LNCAP (cell line): ENCODE measurements around the gene PKP2.

Experiments
- TF ChIP-seq, protein P1 (sequence below): fragments of 450-650 bp; IDR thresholded peaks from 2 replicates; pipeline ENCODE4 v1.5.1; 2017; ENCODE audit warnings: mild to moderate bottlenecking

PKP2 gene

DNA sequence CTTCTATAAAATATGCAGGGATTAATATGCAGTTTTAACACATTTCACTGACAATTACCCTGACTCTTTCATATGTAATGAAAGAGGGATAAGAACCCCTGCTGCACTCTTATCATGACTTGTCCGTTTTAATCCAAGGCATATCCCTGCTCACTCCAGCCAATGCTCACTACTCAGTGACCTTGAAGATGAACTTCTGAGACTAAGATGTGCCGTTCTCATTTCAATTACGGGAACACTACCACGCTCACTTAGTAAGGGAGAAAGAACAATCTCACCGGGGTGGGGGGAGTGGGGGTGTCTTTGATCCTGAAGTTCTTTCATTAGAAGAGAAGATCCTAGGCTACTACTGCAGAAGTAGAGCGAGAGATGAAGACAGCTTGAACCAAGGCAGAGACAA, 50.5 kb downstream of the PKP2 start:
- TF ChIP-seq, protein P1, sequence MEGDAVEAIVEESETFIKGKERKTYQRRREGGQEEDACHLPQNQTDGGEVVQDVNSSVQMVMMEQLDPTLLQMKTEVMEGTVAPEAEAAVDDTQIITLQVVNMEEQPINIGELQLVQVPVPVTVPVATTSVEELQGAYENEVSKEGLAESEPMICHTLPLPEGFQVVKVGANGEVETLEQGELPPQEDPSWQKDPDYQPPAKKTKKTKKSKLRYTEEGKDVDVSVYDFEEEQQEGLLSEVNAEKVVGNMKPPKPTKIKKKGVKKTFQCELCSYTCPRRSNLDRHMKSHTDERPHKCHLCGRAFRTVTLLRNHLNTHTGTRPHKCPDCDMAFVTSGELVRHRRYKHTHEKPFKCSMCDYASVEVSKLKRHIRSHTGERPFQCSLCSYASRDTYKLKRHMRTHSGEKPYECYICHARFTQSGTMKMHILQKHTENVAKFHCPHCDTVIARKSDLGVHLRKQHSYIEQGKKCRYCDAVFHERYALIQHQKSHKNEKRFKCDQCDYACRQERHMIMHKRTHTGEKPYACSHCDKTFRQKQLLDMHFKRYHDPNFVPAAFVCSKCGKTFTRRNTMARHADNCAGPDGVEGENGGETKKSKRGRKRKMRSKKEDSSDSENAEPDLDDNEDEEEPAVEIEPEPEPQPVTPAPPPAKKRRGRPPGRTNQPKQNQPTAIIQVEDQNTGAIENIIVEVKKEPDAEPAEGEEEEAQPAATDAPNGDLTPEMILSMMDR: no peak

- TF ChIP-seq, protein P1: no peak
Observed at GRCh38 chr12:32843528-32844095, 53.0 kb downstream of the PKP2 start.

DNA sequence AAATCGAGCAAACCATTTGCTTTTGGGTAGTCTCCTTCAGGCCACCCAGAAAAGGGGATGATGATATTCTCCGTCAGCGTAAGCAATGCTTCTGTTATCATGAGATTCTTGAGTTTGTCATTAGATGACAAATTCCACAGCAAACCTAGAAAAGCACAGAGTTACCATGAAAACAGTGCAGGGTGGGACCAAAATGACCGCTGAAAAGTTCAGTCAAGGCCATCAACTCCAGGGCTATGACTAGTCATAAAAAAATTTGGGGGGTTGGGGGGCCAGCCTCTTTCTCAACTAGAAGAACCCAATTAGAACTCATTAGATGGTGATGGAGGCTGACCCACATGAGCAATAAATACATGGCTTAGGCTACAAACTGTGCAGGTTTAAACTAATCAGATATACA, 55.5 kb downstream of the PKP2 start:
- TF ChIP-seq, protein P1: no peak

GRCh38 chr12:32839828-32840227, 56.7 kb downstream of the PKP2 start:
- TF ChIP-seq, protein P1: no peak

- TF ChIP-seq, protein P1: no peak
Observed at GRCh38 chr12:32837974-32838373, 58.6 kb downstream of the PKP2 start.

GRCh38 chr12:32836710-32837109, 59.9 kb downstream of the PKP2 start:
- TF ChIP-seq, protein P1: no peak

DNA sequence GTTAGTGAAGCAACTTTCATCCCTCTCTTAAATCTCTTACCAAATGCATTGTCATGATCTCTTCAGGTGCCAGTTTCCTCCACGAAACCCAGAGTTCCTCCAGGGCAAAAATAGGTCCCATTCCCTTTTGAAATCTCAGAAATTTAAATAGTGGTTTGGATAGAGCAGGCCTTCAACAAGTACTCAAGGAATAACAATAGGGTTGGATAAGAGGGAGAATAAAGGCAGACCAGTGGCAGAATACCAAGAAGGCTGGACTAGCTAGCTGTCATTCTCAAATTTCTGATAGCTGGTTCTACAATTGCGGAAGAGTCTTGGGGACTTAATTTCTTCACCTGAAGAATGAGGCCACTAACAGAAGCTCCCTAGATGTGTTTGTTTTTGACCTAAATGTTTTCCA, 62.5 kb downstream of the PKP2 start:
- TF ChIP-seq, protein P1: no peak

DNA sequence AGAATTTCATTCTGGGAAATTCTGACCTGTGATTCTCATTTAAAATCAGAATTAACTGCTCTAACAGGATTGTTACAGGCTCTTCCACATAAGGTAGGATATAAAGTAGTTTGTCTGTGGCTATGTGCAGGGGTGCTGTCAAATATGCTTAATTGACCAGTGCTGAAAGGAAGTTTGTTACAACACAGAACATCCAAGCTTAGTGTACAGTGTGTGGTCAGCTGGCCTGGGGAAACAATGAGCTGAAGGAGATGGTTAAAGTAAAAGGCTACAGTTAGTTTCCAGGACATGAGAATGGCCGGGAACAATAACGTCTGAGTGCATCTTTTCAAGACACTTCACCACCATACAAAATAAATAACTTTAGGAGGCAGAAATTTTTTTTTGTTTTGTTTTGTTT, 68.0 kb downstream of the PKP2 start:
- TF ChIP-seq, protein P1: no peak
